Measurements from ENCODE around the gene UBAP2.

The UBAP2 gene

DNA sequence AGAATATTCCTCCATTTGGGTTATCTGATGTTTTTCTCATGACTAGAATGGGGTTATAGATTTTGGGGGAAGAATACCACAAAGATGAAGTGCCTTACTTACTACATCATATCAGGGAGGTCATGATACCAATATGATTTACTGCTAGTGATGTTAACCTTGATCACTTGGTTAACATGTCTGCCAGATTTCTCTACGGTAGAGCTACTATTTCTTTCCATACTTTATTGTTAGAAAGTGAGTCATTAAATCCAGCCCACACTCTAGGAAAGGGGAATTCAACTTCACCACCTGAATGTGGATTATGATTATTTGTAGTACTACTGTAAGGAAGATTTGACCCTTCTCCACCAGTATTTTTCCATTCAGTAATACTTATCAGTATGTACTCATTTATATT, 167.1 kb downstream of the UBAP2 start:
- Histone ChIP-seq H3K27me3 (ENCODE audit: control insufficient read depth in 1 of 2, insufficient read depth in 2 of 2, low read length in 2 of 2) (no peaks in the 10 kb centered on the region), H3K4me3 (ENCODE audit: low read depth in 1 of 2, low read length in 2 of 2) (no peak overlapping the region), H3K9me3 (ENCODE audit: low read length) (no peaks in the 10 kb centered on the region), H3K4me1 (ENCODE audit: insufficient read depth, low read length) (peaks cover 26% of the 10 kb centered on the region), H3K27ac (ENCODE audit: low read depth, low read length) (no peak overlapping the region), H3K9ac (ENCODE audit: low read length) (no peak overlapping the region), H3K36me3 (ENCODE audit: insufficient read depth, low read length) (no peaks in the 10 kb centered on the region)

DNA sequence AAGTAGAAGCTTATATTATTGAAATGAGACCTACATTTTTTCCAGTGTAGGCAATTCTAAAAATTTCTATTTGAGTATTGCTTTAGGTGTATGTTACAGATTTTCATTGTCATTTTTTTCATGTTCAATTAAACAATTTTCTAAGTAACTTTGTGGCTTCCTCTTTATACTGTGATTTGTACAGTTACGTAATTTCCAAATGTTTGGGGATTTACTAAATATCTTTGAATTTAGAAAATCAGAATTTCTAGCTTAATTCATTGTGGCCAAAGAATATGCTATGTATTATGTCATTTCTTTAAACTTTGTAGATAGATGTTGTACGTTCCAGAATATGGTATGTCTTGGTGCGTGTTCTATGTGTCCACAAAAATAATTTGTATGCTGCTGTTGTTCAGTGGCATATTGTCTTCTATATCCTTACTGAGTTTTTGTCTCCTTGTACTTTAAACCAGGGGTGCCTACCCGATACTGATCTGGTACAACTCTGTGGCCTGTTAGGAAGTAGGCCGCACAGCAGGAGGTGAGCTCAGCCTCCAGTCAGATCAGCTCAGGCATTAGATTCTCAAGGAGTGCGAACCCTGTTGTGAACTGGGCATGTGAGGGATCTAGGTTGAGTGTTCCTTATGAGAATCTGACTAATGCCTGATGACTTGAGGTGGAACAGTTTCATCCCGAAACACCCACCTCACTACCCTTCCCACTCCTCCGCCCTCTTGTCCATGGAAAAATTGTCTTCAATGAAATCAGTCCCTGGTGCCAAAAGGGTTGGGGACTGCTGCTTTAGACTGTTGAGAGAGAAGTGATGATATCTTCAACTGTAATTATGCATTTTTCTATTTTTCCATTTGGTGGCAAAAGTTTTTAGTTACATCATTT, 168.2 kb downstream of the UBAP2 start:
- H3K27ac ChIP-seq (ENCODE audit: low read depth, low read length): no peak overlapping the region
- H3K4me3 ChIP-seq (ENCODE audit: low read depth in 1 of 2, low read length in 2 of 2): no peak overlapping the region

DNA sequence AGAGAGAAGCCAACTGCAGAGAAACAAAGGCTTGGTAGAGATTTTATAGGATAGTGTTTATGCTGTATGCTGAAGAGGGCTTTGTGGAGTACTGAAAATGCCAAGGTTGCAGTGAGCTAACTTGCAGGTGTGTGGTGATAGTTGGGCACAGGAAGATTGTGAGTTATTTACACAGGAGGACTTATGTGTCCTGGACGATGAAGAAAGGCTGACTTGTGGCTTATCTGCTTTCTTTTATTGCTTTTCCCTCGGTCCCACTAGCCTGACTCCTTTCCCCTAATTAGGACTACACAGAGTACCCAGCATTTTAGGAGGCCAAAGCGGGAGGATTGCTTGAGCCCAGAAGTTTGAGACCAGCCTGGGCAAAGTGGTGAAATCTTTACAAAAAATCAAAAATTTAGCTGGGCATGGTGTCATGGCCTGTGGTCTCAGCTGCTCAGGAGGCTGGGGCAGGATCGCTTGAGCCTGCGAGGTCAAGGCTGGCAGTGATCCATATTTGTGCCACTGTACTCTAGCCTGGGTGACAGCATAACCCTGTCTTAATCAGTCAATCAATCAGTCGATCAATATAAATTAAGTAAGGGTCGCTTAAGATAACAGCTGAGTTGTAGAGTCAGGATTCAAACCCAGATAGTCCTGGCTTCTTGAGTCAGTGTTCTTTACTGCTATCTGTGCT, 169.9 kb downstream of the UBAP2 start:
- Histone ChIP-seq H3K9me3 (ENCODE audit: low read length) (no peaks in the 10 kb centered on the region), H3K4me1 (ENCODE audit: insufficient read depth, low read length) (peaks cover 12% of the 10 kb centered on the region), H3K27me3 (ENCODE audit: control insufficient read depth in 1 of 2, insufficient read depth in 2 of 2, low read length in 2 of 2) (no peaks in the 10 kb centered on the region), H3K36me3 (ENCODE audit: insufficient read depth, low read length) (no peaks in the 10 kb centered on the region), H3K4me3 (ENCODE audit: low read depth in 1 of 2, low read length in 2 of 2) (no peak overlapping the region), H3K27ac (ENCODE audit: low read depth, low read length) (no peak overlapping the region), H3K9ac (ENCODE audit: low read length) (no peak overlapping the region)

More for the DNA sequence above, 168.2 kb downstream of the UBAP2 start:
- Histone ChIP-seq H3K9ac (ENCODE audit: low read length) (no peak overlapping the region), H3K27me3 (ENCODE audit: control insufficient read depth in 1 of 2, insufficient read depth in 2 of 2, low read length in 2 of 2) (no peaks in the 10 kb centered on the region), H3K4me1 (ENCODE audit: insufficient read depth, low read length) (peaks cover 20% of the 10 kb centered on the region), H3K36me3 (ENCODE audit: insufficient read depth, low read length) (no peaks in the 10 kb centered on the region), H3K9me3 (ENCODE audit: low read length) (no peaks in the 10 kb centered on the region)

DNA sequence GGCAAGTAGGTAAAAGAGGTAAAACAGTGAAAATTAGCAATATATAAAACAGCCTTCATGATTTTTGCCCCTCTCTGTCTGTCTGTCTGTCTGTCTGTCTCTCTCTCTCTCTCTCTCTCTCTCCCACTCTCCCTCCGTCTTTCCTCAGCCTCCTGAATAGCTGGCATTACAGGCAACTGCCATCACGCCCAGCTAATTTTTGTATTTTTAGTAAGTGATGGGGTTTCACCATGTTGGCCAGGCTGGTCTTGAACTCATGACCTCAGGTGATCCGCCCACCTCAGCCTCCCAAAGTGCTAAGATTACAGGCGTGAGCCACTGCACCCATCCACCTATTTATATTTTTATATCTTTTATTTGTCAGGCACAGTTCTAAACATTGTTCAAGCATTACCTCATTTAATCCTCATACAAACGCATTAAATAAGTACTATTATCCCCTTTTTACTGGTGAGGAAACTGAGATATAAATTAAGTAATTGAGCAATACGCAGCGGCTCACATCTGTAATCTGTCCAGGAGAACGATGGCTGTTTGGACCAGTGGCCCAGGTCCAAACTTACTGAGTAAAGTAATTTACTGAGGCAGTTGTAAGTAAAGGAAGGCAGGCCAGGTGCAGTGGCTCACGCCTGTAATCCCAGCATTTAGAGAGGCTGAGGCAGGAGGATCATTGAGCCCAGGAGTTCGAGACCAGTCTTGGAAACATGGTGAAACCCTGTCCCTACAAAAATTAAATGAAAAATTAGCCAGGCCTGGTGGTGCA, 170.8 kb downstream of the UBAP2 start:
- no peaks in the 10 kb centered on the region for H3K9me3 ChIP-seq (ENCODE audit: low read length)
- H3K27ac ChIP-seq (ENCODE audit: low read depth, low read length): no peak overlapping the region
- no peak overlapping the region for H3K9ac ChIP-seq (ENCODE audit: low read length)
- no peaks in the 10 kb centered on the region for H3K36me3 ChIP-seq (ENCODE audit: insufficient read depth, low read length)
- no peaks in the 10 kb centered on the region for H3K27me3 ChIP-seq (ENCODE audit: control insufficient read depth in 1 of 2, insufficient read depth in 2 of 2, low read length in 2 of 2)
- no peak overlapping the region for H3K4me3 ChIP-seq (ENCODE audit: low read depth in 1 of 2, low read length in 2 of 2)
- H3K4me1 ChIP-seq (ENCODE audit: insufficient read depth, low read length): peaks cover 12% of the 10 kb centered on the region

Measured in muscle layer of colon (tissue), 2 donors.